RWPE1 (cell line): ENCODE measurements around the gene TBC1D23.
"Not testable (repeated sequence)": the region's sequence is repeated elsewhere in the genome, so short reads cannot be mapped to it uniquely, and the experiment has no call there.

Experiments used
- CTCF ChIA-PET: fragments of 350-600 bp; sonication (Branson Sonifier 250); formaldehyde crosslinking; extraction: SDS; loops from one replicate; lab custom pipeline; 2021; lab: Yijun Ruan, JAX
- POLR2A ChIA-PET: fragments of 400-600 bp; formaldehyde crosslinking; extraction: SDS; loops from one replicate; lab custom pipeline; 2020; ENCODE audit warnings: antibody characterized with exemption; ENCODE audit not compliant: low non-redundant PET; lab: Yijun Ruan, JAX
- DNase-seq: peaks from one replicate; pipeline ENCODE4 v3.0.0; 2012; ENCODE audit warnings: low spot score
- H3K27ac ChIP-seq: fragments of 450-650 bp; 2 replicates; pipeline ENCODE4 v1.5.1; 2017
- CTCF ChIP-seq: fragments of 450-650 bp; conservative IDR thresholded peaks from 2 replicates; pipeline ENCODE4 v1.5.1; 2017; ENCODE audit warnings: low read depth, mild to moderate bottlenecking

The TBC1D23 gene

DNA sequence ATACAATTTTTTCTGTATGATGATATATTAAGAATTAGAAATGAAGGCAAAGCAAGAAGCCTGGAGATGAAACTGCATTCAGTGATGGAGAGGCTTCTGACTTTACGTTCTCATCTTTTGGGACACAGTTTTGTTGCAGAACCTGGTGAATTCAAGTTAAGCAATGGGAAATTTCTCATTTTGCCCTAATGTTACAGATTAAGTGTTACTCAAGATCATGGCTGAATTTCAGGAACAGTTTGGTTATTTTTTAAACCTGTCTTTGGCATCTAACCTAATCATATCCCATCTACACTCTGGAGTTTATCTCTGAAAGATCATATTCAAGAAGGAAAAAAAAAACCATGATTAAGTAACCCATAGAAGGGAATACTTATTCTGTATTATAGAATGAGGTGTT, 79.7 kb downstream of the TBC1D23 start:
- ChIA-PET POLR2A (no interaction called here), CTCF (interaction anchor here (0.6 kb wide), 1 partner anchor 11 kb away, joined by 3 read pairs; no protein-coding TSS in a partner anchor)
- DNase-seq: no peak

GRCh38 chr3:100348727-100349126, 87.9 kb downstream of the TBC1D23 start:
- no peak for DNase-seq
- H3K27ac ChIP-seq: no peak overlapping the region
- ChIA-PET POLR2A (no interaction called here), CTCF (interaction anchor here (0.6 kb wide), 1 partner anchor 368 kb away, joined by 3 read pairs; no protein-coding TSS in a partner anchor)
- no peak for TF ChIP-seq CTCF

More for the DNA sequence above, 79.7 kb downstream of the TBC1D23 start:
- no peak overlapping the region for H3K27ac ChIP-seq
- TF ChIP-seq CTCF: no peak

GRCh38 chr3:100351770-100352169, 91.0 kb downstream of the TBC1D23 start:
- CTCF ChIA-PET, POLR2A ChIA-PET, H3K27ac ChIP-seq, DNase-seq: not testable (repeated sequence)

GRCh38 chr3:100352296-100353231, 91.8 kb downstream of the TBC1D23 start:
- H3K27ac ChIP-seq: no peak overlapping the region
- ChIA-PET CTCF (no interaction called here), POLR2A (no interaction called here)
- no peak for TF ChIP-seq CTCF
- DNase-seq: no peak

GRCh38 chr3:100354850-100355249, 94.1 kb downstream of the TBC1D23 start:
- DNase-seq: no peak
- ChIA-PET CTCF (no interaction called here), POLR2A (no interaction called here)

GRCh38 chr3:100358413-100358812, 97.6 kb downstream of the TBC1D23 start:
- no peak overlapping the region for H3K27ac ChIP-seq
- CTCF ChIA-PET: interaction anchor here (0.6 to 0.7 kb wide), 2 partner anchors 22 to 173 kb away, joined by 3 to 5 read pairs; no protein-coding TSS in a partner anchor
- no peak for TF ChIP-seq CTCF
- no peak for DNase-seq
- POLR2A ChIA-PET: no interaction called here

More at GRCh38 chr3:100354850-100355249, 94.1 kb downstream of the TBC1D23 start:
- no peak overlapping the region for H3K27ac ChIP-seq
- no peak for TF ChIP-seq CTCF

- TF ChIP-seq CTCF: no peak
- H3K27ac ChIP-seq: no peak overlapping the region
- no peak for DNase-seq
- ChIA-PET CTCF (interaction anchor here (0.6 to 0.7 kb wide), 3 partner anchors 22 to 173 kb away, joined by 3 to 5 read pairs (median 3); no protein-coding TSS in a partner anchor), POLR2A (no interaction called here)
Measured at GRCh38 chr3:100359035-100359434, 98.2 kb downstream of the TBC1D23 start.
